ENCODE results near the gene PARD3.

The PARD3 gene

GRCh38 chr10:34184939-34185386, 630.1 kb downstream of the PARD3 start:
- no peak for DNase-seq (ENCODE audit: low read depth in 3 of 3)

- DNase-seq (ENCODE audit: low read depth in 3 of 3), result no peak
Observed at GRCh38 chr10:34184397-34184796, 630.7 kb downstream of the PARD3 start.

DNA sequence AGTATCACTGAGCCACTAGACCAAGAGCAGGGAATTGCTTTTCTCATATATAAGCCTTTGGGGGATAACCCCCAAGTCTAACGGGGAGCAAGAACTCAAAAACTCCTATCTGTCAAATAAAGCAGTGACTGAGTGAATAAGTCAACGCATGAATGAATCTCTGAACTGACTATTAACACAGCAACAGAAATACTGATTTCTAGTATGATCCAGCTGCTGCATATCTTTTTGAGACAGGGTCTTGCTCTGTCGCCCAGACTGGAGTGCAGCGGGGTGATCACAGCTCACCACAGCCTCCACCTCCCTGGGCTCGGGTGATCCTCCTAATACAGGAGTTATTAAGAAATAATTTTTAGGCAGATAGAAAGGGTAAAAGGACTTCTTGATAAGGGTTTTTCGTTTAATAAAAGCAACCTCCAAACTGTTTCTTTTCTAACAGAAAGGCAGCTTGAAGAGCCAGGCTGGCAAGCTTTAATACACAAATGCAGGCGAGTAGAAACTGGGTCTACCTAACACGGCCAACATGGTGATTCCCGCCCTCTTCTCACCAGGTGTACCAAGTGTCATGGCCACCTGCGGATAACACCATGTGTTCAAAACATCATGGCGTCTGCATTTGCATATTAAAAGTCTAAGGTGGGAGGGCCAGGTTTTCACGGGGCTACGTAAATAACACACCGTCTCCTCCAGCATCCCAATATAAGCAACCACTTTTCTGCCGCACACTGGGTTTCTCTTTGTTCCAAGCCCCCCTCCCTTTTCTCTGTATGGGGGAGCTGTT, 631.9 kb downstream of the PARD3 start:
- no peak for DNase-seq (ENCODE audit: low read depth in 3 of 3)

- DNase-seq (ENCODE audit: low read depth in 3 of 3), result no peak
Observed at GRCh38 chr10:34181553-34182300, 633.4 kb downstream of the PARD3 start.

DNA sequence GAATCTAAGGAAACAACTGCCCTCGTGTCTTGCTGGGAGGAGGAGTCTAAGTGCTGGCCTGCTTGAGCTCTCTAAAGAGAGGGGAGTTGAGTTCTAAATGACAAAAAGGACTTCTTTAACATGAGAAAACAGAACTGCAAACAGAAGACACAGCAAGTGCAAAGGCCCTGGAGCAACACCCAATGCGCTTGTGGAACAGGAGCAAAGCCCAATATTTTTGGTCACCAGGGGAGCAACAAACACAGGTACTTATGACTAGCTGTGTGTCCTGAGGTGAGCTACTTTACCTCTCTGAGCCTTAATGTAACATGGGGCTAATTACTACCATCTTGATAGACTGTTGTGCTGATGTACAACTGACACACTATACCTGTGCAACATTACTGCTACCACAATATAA, 634.3 kb downstream of the PARD3 start:
- DNase-seq (ENCODE audit: low read depth in 3 of 3), result no peak

GRCh38 chr10:34179280-34179679, 635.8 kb downstream of the PARD3 start:
- no peak for DNase-seq (ENCODE audit: low read depth in 3 of 3)

DNA sequence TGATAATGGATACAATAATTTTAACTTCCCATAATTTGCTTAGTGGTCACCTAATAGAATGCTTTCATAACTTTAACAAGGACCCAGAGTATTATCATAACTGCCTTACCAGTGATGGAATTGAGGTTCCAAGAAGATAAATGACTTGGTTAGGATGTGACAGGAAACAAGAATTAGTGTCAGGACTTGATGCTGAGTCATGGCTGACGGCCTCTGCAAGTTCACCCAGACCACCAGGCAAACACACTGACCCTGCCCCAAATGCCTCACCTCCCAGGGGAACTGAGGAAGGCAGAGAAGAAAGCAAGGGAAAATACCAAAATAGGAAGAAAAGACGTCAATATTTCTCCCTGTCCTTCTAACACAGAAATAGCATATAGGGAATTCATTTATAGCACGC, 636.3 kb downstream of the PARD3 start:
- no peak for DNase-seq (ENCODE audit: low read depth in 3 of 3)

DNA sequence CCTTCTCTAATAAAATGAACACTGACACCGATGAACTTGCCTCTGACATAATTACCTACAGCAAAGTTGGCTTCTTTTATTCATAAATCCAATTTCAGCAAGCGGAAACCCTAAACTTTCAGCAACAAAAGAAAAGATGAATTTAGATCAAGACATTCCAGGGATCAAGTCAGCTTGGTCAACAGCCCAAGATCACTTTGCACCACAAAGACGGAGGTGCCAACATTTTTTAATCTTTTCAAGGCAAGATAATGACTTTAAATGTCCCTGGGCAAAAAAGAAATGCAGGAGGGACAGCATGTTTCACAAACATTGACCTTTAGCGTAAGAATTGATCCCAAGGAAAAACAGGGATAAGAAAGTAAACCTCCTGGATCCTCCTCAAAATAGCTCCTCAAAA, 636.9 kb downstream of the PARD3 start:
- no peak for DNase-seq (ENCODE audit: low read depth in 3 of 3)

- DNase-seq (ENCODE audit: low read depth in 3 of 3), result no peak
Observed at GRCh38 chr10:34177445-34177844, 637.7 kb downstream of the PARD3 start.

- DNase-seq (ENCODE audit: low read depth in 3 of 3), result no peak
Observed at GRCh38 chr10:34176351-34176750, 638.7 kb downstream of the PARD3 start.

DNA sequence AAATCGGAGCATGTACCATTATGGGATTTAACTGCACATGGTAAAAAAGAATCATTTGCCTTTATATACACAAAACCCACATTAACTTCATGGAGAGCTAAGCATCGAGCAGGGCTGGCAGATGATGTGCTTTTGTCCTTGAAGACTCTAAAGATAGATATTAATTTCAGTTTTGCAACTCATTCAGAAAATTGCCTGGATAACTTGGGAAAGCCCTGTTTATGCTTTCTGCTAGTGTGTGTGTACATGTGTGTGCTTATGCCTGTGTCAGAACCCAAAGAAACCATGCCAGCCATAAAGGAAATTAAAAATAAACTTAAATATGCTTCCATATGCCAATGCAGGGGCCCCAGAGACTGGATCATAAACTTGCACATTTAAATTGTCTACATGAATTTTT, 640.0 kb downstream of the PARD3 start:
- no peak for DNase-seq (ENCODE audit: low read depth in 3 of 3)

GRCh38 chr10:34172936-34173533, 642.1 kb downstream of the PARD3 start:
- DNase-seq (ENCODE audit: low read depth in 3 of 3), result no peak

DNA sequence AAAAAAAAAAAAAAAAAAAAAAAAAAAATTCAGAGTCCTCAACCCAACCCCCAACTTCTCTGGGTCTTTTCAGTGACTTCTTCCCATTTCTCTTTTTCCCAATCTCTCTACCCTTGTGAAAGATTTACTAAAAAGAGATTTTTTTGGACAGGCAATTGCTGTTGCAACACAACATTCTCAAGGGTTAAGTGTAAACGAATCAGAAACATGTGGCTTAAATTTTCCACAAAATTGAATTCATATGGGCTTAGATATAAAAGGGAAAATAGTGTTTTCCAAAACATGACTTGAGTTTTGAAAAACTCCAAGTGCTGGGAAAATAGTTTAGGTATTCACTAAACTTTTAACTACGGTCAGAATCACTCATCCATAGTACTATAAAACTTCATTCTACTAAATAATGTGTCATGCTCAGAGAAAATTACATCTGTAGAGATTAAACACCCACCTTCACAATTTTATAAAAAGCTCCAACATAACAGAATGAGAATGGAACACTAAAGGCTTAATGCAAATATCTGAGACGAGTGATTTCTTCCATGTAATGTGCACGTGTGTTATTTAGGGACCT, 643.1 kb downstream of the PARD3 start:
- no peak for DNase-seq (ENCODE audit: low read depth in 3 of 3)

- no peak for DNase-seq (ENCODE audit: low read depth in 3 of 3)
Observed at GRCh38 chr10:34169677-34170076, 645.4 kb downstream of the PARD3 start.

DNA sequence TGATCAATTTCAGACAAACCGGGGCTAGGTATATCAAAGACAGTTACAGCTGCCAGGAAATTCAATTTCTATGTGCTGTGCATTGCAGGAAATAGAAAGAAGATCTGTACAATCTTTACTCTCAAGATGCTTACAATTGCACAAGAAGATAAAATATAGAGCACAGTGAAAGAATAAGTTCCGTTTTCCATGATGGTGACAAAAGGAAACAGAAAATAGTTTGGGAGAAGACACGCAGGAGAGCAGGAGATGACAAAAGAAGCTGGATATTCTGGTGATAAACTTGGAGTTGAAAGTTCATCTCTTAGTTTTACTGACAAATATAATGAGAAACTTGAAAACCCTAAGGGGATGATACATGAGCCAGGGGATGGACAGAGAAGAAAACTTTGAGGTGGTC, 646.0 kb downstream of the PARD3 start:
- no peak for DNase-seq (ENCODE audit: low read depth in 3 of 3)

DNA sequence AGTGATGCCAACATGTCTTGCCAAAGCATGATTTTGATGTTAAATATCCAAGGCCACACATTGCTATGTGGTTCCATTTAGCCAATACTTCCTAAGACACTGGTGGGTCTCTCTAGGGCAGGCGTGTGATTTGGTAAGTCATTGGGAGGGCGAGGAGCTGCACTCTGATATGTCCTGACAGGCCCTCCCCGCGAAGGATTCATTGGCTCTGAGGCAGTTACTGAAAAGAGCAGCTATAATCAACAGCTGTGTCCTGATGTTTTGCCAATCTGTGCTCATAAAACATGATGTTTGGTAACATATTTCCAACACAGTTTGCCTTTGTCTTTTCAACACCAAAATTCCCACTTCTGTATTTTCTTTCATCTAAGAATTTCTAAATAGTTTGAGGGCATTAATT, 646.7 kb downstream of the PARD3 start:
- DNase-seq (ENCODE audit: low read depth in 3 of 3), result no peak

DNA sequence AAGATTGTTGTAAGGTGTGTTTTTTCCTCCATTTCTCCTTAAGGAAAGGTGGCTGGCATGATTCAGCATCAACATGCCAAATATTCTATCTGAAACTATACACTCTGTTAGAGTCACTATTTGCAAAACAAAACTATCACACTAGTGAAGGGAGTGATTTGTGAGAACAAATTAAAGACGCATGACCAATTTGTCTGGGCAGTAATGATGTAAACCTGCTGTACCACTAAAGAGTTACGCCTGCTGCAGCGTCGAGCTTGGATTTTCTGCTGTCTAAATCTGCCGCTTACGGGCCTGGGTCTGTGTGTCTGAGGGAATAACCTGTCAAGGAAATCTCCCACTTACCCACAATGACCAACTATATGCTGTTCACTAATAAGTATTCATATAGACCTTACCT, 648.3 kb downstream of the PARD3 start:
- DNase-seq (ENCODE audit: low read depth in 3 of 3), result no peak

DNA sequence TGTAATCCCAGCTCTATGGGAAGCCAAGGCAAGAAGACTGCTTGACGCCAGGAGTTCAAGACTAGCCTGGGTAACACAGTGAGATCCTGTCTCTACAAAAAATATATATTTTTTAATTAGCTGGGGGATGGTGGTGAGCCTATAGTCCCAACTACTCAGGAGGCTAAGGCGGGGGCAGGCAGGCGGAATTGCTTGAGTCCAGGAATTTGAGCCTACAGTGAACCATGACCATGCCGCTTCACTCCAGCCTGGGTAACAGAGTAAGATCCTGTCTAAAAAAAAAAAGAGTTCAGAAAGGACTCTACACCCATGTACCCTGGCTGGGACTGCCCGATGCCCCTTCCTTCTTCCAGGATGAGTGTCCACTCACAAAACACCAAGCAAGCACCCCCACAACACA, 648.7 kb downstream of the PARD3 start:
- DNase-seq (ENCODE audit: low read depth in 3 of 3), result no peak

DNA sequence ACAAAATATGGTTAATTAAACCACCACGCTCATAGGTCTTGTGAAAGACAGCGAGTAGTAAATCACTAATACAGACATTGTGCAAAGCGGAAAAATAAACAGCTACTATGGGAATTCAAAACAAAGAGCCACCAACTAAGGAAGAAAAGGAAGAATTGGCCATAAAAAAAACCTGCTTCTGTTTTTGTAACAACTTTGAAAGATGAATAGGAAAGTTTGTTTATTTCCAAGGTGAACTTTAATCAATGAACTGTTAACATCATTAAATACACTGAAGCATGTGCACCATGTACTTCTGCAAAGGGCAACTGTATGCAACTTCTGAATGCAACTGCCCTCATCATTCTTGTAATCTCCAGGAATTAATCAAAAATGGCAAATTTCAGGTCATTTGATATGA, 651.1 kb downstream of the PARD3 start:
- no peak for DNase-seq (ENCODE audit: low read depth in 3 of 3)

DNA sequence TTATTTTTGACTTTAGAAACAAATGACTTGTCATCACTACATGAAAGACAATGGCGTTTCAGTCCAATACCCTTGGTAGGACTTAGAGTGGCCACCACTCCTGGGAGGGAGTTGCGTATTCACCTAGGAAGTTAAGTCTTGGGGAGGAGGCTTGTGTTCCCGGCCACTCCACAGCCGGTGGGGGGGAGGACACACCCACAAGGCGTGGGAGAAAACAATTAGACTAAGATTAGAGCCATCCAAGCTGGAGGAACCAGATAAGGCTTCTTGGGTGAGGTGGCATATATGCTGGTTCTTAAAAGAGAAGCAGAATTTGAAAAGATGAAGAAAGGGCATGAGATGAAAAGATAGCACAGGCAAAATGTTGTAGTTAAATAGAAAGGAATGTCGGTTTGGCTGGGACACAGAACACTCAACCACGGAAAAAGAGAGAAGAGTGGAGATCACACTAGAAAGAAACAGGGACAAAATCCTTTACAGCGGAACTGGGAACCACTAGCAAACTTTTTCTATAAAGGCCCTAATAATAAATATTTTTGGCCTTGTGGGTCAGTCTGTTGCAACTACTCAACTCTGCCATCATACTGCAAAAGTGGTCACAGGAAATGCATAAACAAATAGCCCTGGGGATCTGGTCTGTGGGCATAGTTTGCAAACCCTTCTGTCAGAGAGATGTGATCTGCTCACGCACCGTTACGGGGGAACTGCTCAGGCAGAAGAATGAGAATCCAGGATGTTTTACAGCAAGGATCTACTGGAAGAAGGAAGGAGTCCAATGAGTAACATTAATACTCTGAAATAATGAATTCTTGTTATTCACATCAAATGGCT, 651.8 kb downstream of the PARD3 start:
- DNase-seq (ENCODE audit: low read depth in 3 of 3), result no peak

DNA sequence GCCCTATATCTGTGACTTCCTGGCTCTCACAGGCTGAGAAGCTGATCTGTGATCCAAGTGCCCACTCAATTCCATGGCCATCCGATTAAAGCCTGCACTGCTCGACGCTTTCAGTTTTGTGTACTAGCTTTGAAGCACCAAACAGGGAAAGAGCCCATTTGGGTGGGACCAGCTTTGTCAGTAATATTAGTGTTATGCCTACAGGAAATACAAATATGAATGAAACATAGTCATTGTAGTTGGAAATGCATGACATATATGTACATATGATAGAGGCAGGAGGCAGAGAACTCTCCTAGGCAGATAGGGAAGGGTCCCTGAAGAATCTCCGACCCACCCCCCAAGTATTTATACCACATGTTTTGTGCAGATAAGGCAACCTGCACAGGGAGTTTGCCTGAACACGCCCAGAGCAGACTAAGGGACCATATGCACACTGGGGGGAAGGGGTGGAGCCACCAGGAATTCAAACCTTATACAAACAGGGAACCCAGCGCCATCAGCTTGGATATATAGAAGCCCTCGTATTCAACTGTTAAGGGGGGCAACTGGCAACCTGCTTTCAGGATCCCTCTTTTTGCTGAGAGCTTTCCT, 653.2 kb downstream of the PARD3 start:
- DNase-seq (ENCODE audit: low read depth in 3 of 3), result no peak

All from stimulated activated CD4-positive, alpha-beta T cell treated with anti-CD3 and anti-CD28 coated beads, TNF-alpha, amount 100 ng/mL, for 48 hours (primary cell).